C4-2B (cell line): ENCODE results near the gene GTPBP4.

ENCODE experiments used
- ZFX ChIP-seq: fragments of 450-650 bp; IDR thresholded peaks from 2 replicates; pipeline ENCODE4 v1.6.1; 2017
- TF ChIP-seq, protein P1 (sequence below): fragments of 450-650 bp; conservative IDR thresholded peaks from 2 replicates; pipeline ENCODE4 v1.5.1; 2017; ENCODE audit warnings: mild to moderate bottlenecking

DNA sequence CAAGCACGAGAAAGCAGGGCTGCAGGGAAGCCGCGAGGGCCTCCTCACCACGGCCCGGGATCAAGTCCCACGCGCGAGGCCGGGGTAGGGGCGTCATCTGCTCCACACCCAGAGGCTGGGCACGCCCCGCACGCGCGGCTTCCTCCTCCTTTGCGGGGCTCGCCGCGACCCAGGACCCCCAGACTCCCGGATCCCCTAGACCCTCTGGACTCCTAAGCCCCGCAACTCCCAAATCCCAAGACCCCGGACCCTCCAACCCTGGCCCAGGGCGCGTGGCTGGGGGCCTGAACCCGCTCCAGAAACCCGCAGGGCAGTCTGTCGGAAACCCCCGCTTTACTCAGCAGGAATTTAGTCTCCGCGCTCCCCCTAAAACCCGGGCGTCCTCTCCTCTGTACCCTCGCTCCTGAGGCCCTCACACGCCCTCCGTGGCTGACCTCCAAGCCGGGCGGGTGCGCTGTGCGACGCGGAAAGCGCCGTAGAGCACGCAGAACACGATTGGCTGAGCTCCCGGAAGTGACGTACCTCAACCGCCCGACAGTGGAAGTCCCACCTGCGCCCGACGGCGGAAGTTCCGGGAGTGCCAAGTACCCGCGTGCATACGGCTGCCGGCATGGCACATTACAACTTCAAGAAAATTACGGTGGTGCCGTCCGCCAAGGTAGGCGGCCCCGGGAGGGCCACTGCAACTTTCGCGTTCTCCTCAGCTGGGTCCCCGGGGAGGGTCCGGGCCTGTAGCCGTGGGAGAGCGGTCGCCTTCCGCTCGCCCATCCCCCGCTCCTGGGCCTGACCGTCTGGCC is at the start of gene GTPBP4:
- TF ChIP-seq, protein P1, sequence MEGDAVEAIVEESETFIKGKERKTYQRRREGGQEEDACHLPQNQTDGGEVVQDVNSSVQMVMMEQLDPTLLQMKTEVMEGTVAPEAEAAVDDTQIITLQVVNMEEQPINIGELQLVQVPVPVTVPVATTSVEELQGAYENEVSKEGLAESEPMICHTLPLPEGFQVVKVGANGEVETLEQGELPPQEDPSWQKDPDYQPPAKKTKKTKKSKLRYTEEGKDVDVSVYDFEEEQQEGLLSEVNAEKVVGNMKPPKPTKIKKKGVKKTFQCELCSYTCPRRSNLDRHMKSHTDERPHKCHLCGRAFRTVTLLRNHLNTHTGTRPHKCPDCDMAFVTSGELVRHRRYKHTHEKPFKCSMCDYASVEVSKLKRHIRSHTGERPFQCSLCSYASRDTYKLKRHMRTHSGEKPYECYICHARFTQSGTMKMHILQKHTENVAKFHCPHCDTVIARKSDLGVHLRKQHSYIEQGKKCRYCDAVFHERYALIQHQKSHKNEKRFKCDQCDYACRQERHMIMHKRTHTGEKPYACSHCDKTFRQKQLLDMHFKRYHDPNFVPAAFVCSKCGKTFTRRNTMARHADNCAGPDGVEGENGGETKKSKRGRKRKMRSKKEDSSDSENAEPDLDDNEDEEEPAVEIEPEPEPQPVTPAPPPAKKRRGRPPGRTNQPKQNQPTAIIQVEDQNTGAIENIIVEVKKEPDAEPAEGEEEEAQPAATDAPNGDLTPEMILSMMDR: no peak
- peak; percentile 66; the same call in 1 of the 2 replicates for TF ChIP-seq ZFX
